NOMO-1 (cell line): Measurements from ENCODE around the gene VPS8.
"Not testable (repeated sequence)": the region's sequence is repeated elsewhere in the genome, so short reads cannot be mapped to it uniquely, and the experiment has no call there.

Source experiments
- DNase-seq, 2 experiments: peaks; one replicate each; lab custom pipeline; 2025; ENCODE audit not compliant: unreplicated experiment in 2 of 2; lab: John Stamatoyannopoulos, UW

The VPS8 gene

DNA sequence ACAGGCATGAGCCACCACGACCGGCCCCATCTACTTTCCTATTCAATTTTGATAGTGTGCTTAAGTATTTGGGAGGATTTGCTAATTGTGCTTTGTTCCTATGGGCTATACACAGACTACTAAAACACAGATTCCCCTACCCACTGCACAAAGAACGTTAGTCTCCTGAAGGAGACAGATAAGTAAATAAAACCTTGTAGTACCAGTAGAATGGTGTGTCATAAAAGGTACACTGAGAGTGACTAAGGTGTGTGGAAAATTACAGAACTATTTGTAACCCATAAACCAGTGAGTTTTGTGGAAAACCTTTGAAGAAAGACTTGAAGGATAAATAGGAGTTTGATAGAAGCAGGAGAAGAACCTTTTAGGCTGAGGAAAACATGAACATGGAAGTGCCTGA, 158.2 kb downstream of the VPS8 start:
- DNase-seq: no peak

GRCh38 chr3:184977796-184978195, 165.8 kb downstream of the VPS8 start:
- DNase-seq: no peak

GRCh38 chr3:184981071-184981470, 169.1 kb downstream of the VPS8 start:
- DNase-seq: no peak

- DNase-seq: no peak
These were observed 170.1 kb downstream of the VPS8 start for GRCh38 chr3:184982076-184982475.

- no peak for DNase-seq
These were observed 173.6 kb downstream of the VPS8 start for GRCh38 chr3:184985586-184985985.

GRCh38 chr3:184986366-184986889, 174.5 kb downstream of the VPS8 start:
- DNase-seq: no peak

- DNase-seq: no peak
These were observed 181.4 kb downstream of the VPS8 start for GRCh38 chr3:184993394-184993793.

- DNase-seq: not testable (repeated sequence)
These were observed 191.9 kb downstream of the VPS8 start for GRCh38 chr3:185003876-185004275.

DNA sequence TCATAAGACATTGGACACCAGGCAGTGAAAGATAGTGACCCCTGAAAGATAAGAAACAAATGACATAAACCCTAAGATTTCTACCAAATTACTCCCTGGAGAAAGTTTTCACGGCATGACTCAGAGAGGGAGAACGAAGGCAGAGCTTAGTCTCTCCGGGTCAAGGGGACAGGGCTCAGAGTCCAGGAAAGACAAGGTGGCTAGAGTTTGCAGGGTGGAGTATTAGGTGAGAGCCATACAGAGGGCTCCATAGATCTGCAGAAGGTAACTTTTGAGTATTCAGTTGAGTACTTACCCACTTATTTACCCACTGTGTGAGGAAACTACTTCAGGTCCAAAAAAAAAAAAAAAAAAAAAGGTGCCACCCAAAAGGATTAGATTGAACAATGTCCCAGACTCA, 197.7 kb downstream of the VPS8 start:
- DNase-seq: no peak

DNA sequence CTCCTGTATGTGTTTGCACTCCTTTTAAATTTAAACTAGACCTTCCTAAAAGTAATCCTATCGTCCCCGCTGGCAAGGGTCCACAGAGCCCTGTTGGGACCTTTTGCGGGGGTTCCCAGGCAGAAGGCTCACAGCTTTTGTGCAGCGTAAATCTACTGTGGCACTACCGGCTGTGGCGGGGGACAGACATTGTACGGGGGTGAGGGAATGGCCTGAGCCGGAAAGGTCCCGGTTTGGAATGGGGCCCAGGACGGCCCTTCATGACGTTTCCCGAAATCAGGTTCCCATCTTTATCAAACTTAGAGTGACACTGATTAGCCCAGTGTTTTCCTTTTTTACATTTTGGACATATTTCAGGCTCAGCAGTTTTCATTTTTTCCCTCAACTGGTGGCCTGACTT, 205.6 kb downstream of the VPS8 start:
- DNase-seq: not testable (repeated sequence)

DNA sequence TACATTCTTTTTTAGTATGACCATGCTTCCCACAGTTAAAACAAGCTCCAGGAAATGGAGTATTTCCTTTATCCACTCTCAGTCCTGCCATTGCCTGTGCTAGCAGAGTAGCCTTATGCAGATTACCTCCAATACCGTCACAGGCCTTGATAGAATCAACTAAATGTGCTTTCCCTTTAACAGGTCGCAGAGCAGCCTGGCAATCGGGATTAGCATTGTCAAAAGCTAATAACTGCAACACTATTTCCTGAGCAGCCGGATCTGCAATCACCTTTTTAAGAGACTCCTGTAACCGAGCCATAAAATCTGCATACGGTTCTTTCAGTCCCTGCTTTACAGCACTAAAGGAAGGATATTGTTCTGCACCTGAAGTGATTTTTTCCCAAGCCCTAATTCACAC, 206.0 kb downstream of the VPS8 start:
- DNase-seq: not testable (repeated sequence)

DNA sequence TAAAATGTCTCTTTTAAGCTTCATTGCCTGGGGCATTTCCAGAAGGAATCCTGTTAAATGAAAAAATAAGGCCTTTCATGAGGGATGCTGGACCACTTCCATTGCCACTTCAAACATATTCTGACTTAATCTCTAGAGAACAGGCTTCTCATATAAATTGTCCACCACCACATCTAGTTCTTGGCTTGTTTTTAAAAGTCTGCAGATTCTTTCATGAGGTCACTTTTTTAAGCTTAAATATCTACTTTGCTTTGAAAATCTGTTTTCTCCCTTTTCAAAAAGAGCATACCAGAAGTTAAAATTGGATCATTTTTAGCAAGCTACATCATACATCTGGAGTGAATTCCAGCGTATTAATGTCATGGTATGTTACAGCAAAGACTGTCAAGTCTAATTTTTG, 209.3 kb downstream of the VPS8 start:
- DNase-seq: no peak

DNA sequence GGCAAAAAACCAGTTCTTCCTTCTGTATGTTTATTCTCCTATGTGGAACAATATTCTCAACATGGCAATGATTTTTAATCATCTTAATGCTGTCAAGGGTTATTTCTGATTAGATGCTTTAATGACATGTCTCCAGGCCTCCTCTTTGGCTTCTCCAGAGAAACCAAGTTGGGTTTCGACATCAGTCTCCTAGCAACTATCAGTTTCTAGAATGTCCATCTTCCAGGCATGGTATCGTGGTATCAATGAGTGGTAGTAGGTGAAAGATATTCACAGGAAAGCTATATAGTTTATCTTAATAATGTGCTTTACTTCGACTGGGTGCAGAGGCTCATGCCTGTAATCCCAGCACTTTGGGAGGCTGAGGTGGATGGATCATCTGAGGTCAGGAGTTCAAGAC, 212.4 kb downstream of the VPS8 start:
- DNase-seq: no peak

DNA sequence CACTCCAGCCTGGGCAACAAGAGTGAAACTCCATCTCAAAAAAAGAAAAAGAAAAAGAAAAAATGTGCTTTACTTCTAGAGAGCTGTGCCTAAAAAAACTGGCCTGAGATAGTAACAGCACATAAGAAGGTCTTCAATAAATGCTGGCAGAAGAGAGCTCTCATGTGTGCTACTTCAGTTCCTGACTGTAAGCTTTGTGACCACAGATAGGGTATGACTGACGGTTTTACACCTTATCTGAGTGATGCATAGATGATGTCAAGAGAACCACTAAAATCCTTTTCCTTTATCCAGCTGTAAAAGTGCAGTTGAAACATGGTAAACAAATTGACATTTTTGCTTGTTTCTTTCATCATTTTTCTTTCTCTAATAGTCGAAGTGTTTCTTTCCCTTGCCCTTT, 213.0 kb downstream of the VPS8 start:
- no peak for DNase-seq

DNA sequence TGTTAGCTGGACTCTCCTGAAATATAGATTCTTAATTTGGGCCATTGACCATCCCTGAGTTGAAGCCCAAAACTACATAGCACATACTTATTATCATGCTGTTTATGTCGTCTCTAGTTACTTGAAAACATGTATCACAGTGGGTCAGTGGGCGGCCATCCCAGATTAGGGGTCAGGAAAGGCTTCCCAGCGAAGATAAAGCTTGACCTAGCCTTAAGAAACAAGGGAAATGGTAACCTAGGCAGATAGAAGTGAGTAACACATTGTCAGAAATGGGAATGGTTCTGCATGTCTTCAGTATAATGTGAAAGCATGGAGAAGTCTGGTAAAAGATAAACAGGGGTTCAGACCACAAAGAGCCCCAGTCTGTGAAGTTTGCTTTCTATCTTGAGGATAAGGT, 216.2 kb downstream of the VPS8 start:
- DNase-seq: no peak

GRCh38 chr3:185029086-185029485, 217.1 kb downstream of the VPS8 start:
- no peak for DNase-seq

- DNase-seq: no peak
These were observed 218.4 kb downstream of the VPS8 start for GRCh38 chr3:185030399-185030798.

- DNase-seq: no peak
These were observed 219.0 kb downstream of the VPS8 start for GRCh38 chr3:185030951-185031350.

DNA sequence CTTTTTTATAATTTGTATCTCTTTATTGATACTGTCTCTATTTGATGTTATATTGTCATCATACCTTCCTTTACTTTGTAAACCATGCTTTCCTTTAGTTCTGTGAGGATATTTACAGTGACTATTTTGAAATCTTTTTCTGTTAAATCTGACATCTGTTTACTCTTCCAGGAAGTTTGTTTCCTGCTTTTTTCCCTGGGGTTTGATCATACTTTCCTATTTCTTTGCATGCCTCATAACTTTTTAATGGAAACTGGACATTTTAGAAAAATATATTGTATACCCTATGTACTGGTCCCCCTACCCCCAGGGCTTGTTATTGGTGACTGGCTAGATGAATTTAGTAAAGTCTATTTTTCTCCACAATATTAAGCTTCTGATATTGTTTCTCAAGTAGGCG, 225.8 kb downstream of the VPS8 start:
- no peak for DNase-seq

- no peak for DNase-seq
These were observed 228.5 kb downstream of the VPS8 start for GRCh38 chr3:185040425-185040824.

GRCh38 chr3:185041540-185041939, 229.6 kb downstream of the VPS8 start:
- no peak for DNase-seq

- DNase-seq: no peak
These were observed 230.5 kb downstream of the VPS8 start for GRCh38 chr3:185042312-185043050.

- no peak for DNase-seq
These were observed 234.2 kb downstream of the VPS8 start for GRCh38 chr3:185046164-185046515.
